Prostate gland (tissue), 2 donors: ENCODE data around the gene TMA7B. TPM values are rescaled to one million over a fixed set of nuclear protein-coding genes. Genes with fewer than 3 reads are reported as not detected.

Experiments used
- DNase-seq: peaks from one replicate; pipeline ENCODE4 v3.0.0-alpha.2; 2019; ENCODE audit warnings: low spot score
- H3K27ac ChIP-seq, 2 donors: fragments of 200-600 bp; sonication (generic); 2 replicates each; pipeline ENCODE4 v1.5.1; 2017 to 2019
- H3K27me3 ChIP-seq: fragments of 200-600 bp; sonication (generic); replicated peaks from 2 replicates; pipeline ENCODE4 v1.5.1; 2019; ENCODE audit not compliant: insufficient read depth
- H3K36me3 ChIP-seq, 2 donors: fragments of 200-600 bp; sonication (generic); 1 replicate in 1 of 2; 2 replicates in 1 of 2; pipeline versions ENCODE4 v1.5.1 to v1.8.1; 2017 to 2019
- H3K4me1 ChIP-seq: fragments of 200-600 bp; sonication (generic); replicated peaks from 2 replicates; pipeline ENCODE4 v1.5.1; 2019
- H3K4me3 ChIP-seq, 2 donors: fragments of 200-600 bp; sonication (generic); 2 replicates each; pipeline ENCODE4 v1.5.1; 2017 to 2019
- H3K9me3 ChIP-seq: fragments of 200-600 bp; sonication (generic); 2 replicates; pipeline ENCODE4 v1.5.1; 2017
- POLR2A ChIP-seq: fragments of 450-650 bp; IDR thresholded peaks from one replicate; pipeline ENCODE4 v1.6.1; 2016; ENCODE audit warnings: antibody characterized with exemption, mild to moderate bottlenecking
- POLR2AphosphoS5 ChIP-seq: sonication (generic); formaldehyde crosslinking; IDR thresholded peaks from one replicate; pipeline ENCODE4 v1.6.1; 2017; ENCODE audit warnings: antibody characterized with exemption
- WGBS: methylation state at CpG from one replicate; pipeline ENCODE4 v1.1.5; 2018; 5-methylcytosine and 5-hydroxymethylcytosine counted together
- intact Hi-C: fragments of 100-400 bp; cut with DNase I; formaldehyde crosslinking; loops from one replicate; pipeline ENCODE4 v1.14.2; 2022
- total RNA-seq, 2 donors: library from RNA; depleted of rRNA; stranded (reverse); fragments of >200 nt; gene quantifications; one replicate each; pipeline ENCODE4 v1.1.0, GENCODE V29; 2016
- TF ChIP-seq, protein P1 (sequence below), 4 experiments: fragments of 200-600 bp in 2 of 4; fragments of 450-650 bp in 2 of 4; sonication (generic) in 2 of 4; IDR thresholded peaks; 1 replicate in 3 of 4; 2 replicates in 1 of 4; pipeline ENCODE4 v1.5.1; 2016 to 2019; ENCODE audit warnings: antibody characterized with exemption in 4 of 4, mild to moderate bottlenecking in 2 of 4, moderate library complexity in 2 of 4

The TMA7B gene
- total RNA-seq, 2 donors from 2014 or later: not detected

DNA sequence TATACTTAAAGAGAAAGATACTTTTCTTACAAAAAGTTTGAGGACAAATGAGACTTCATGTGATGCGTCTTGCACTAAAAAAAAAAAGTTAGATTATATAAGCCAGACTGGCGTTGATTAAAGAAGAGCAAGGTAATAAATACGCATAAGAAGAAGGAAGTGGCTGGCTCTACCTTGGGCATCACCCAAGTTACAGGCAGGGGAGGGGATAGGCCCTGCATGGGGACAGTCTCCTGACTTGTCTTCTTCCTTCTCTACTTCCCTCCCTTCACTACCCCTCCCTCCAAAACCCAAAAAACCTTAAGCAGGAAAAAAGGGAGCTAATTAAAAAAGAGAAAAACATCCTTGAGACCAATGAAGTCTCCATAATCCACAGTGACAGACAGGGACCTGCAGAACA is 22.3 kb upstream of the TMA7B start:
- Histone ChIP-seq H3K4me3 (no peak overlapping the region), H3K27me3 (no peaks in the 10 kb centered on the region), H3K4me1 (no peaks in the 10 kb centered on the region), H3K36me3 (no peaks in the 10 kb centered on the region), H3K9me3 (no peaks in the 10 kb centered on the region), H3K27ac (no peak overlapping the region)
- DNase-seq: no peak
- TF ChIP-seq POLR2A (no peak), POLR2AphosphoS5 (no peak)
- TF ChIP-seq, protein P1, sequence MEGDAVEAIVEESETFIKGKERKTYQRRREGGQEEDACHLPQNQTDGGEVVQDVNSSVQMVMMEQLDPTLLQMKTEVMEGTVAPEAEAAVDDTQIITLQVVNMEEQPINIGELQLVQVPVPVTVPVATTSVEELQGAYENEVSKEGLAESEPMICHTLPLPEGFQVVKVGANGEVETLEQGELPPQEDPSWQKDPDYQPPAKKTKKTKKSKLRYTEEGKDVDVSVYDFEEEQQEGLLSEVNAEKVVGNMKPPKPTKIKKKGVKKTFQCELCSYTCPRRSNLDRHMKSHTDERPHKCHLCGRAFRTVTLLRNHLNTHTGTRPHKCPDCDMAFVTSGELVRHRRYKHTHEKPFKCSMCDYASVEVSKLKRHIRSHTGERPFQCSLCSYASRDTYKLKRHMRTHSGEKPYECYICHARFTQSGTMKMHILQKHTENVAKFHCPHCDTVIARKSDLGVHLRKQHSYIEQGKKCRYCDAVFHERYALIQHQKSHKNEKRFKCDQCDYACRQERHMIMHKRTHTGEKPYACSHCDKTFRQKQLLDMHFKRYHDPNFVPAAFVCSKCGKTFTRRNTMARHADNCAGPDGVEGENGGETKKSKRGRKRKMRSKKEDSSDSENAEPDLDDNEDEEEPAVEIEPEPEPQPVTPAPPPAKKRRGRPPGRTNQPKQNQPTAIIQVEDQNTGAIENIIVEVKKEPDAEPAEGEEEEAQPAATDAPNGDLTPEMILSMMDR (IDR thresholded peaks at IDR 0.05): no peak
- intact Hi-C loops: no loop called here
- WGBS: 58% methylated on average over 3 of the region's 3 CpGs

DNA sequence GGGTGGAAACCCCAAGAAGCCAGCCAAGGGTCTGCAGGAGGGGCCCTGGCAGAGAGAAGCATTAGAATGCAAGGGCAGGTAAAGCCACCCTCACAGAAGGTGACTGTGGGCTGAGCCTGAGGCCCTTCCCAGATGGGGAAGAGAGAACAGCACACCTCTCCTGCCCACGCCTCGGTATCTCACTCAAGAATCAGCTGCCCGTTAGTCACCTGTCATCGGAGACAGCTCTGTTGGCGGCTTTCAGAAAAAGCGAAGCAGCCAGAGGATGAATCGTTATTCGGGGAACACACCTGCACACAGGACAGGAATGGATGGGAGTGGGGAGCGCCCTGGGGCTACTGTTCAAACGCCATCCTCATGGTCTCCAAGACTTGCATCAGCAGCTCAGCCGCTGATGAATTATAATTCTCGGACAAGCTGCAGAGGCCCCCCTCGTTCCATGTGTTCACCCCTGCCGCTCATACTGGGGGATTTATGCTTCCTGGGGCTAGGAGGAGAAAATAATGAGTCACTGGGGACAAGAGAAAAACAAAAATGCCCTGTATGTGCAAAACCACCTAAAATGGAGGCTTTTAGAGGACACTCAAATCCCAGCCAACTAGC is 21.6 kb upstream of the TMA7B start:
- WGBS: 61% methylated on average over 14 of the region's 14 CpGs
- H3K4me3 ChIP-seq: no peak overlapping the region
- TF ChIP-seq, protein P1 (IDR thresholded peaks at IDR 0.05): no peak
- TF ChIP-seq POLR2AphosphoS5: no peak
- TF ChIP-seq POLR2A: no peak
- no peaks in the 10 kb centered on the region for H3K4me1 ChIP-seq
- no peak overlapping the region for H3K27ac ChIP-seq
- intact Hi-C loops: no loop called here
- no peak for DNase-seq
- no peaks in the 10 kb centered on the region for H3K36me3 ChIP-seq
- H3K9me3 ChIP-seq: no peaks in the 10 kb centered on the region
- H3K27me3 ChIP-seq: no peaks in the 10 kb centered on the region

DNA sequence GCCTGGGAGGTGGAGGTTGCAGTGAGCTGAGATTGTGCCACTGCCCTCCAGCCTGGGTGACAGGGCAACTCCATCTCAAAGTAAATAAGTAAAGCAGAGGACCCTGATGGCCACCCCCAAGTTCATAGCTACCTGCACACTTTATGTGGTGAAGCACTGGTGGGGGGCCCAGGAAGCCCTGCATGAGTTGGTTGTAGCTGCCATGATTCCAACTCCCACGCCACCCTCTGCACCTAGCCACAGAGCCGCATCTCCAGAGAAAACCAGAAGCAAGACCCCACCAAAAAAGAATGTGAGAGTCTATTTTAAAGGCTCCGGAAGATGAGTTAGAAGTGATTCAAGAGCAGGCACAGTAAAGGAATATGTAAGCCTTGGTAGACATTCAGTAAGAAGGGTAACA is 20.4 kb upstream of the TMA7B start:
- intact Hi-C loops: no loop called here
- H3K9me3 ChIP-seq: no peaks in the 10 kb centered on the region
- WGBS: 98% methylated on average over 3 of the region's 3 CpGs
- H3K36me3 ChIP-seq: no peaks in the 10 kb centered on the region
- no peaks in the 10 kb centered on the region for H3K4me1 ChIP-seq
- DNase-seq: no peak
- no peak overlapping the region for H3K4me3 ChIP-seq
- H3K27ac ChIP-seq: no peak overlapping the region
- H3K27me3 ChIP-seq: no peaks in the 10 kb centered on the region
- TF ChIP-seq, protein P1 (IDR thresholded peaks at IDR 0.05): no peak
- TF ChIP-seq POLR2AphosphoS5 (no peak), POLR2A (no peak)

DNA sequence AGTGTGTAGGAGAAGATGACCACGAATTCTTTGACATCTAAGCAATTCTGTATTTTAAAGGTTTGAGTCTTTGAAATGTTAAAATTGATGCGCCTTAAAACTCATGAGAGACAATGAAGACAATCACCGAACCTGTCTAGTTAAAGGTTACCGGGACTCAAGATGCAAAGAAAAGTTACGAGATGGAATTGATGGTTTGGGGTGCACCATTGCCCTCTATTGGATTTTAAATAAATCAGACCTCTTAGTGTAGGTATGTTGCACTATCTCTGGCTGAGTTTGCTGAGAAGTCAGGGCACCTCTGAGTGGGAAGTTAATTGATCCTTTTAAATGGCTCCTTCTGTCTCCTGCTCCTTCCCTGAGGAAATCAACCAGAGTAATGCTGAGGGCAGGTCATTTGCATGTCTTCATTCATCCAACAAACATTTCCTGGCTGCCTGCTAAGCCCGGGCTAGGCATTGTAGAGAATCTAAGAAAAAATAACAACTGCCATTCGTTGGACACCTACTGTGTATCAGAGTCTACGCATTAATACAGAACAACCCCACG is 19.4 kb upstream of the TMA7B start:
- Histone ChIP-seq H3K27ac (no peak overlapping the region), H3K36me3 (no peaks in the 10 kb centered on the region), H3K27me3 (no peaks in the 10 kb centered on the region), H3K9me3 (no peaks in the 10 kb centered on the region), H3K4me3 (no peak overlapping the region), H3K4me1 (no peaks in the 10 kb centered on the region)
- TF ChIP-seq POLR2A: no peak
- TF ChIP-seq POLR2AphosphoS5: no peak
- TF ChIP-seq, protein P1 (IDR thresholded peaks at IDR 0.05): no peak
- intact Hi-C loops: no loop called here
- 73% methylated on average over 9 of the region's 9 CpGs for WGBS
- no peak for DNase-seq

DNA sequence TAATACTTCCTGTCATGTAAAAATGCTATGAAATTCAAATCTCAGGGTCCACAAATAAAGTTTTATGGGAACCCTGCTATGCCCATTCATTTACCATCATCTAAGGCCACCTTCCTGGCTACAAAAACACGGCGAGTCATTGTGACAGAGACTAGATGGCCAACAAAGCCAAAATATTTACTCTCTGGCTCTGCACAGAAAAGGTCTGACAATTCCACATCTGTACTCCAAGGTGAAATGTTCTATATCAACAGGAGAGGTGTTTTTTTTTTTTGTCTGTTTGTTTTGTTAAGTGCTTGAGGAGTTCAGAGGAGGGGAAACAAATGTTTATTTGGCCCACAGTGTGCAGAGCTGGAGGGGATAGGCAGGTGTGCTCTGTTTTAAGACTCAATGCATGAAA is 18.6 kb upstream of the TMA7B start:
- H3K36me3 ChIP-seq: no peaks in the 10 kb centered on the region
- no peak overlapping the region for H3K27ac ChIP-seq
- WGBS: 73% methylated on average over 2 of the region's 2 CpGs
- no peaks in the 10 kb centered on the region for H3K27me3 ChIP-seq
- no peaks in the 10 kb centered on the region for H3K9me3 ChIP-seq
- H3K4me3 ChIP-seq: no peak overlapping the region
- intact Hi-C loops: no loop called here
- H3K4me1 ChIP-seq: no peaks in the 10 kb centered on the region
- no peak for DNase-seq
- TF ChIP-seq, protein P1 (IDR thresholded peaks at IDR 0.05): no peak
- TF ChIP-seq POLR2AphosphoS5: no peak
- TF ChIP-seq POLR2A: no peak
